CD4-positive, alpha-beta T cell (primary cell): ENCODE measurements around the gene CERS5. TPM values are rescaled to one million over a fixed set of nuclear protein-coding genes. Genes with fewer than 3 reads are reported as not detected.
A peak's percentile ranks its signal among the peaks of the same experiment; 100 is the strongest.

Experiments used
- ATAC-seq: fragments of 200-7000 bp; cut with Tn5 transposase; one replicate; pipeline ENCODE4 v1.10.0; 2022; ENCODE audit warnings: mild to moderate bottlenecking; ENCODE audit not compliant: poor library complexity
- CTCF ChIA-PET: fragments of 350-600 bp; sonication (Branson Sonifier 250); formaldehyde crosslinking; loops from one replicate; lab custom pipeline; 2021; ENCODE audit warnings: antibody characterized with exemption, inconsistent platforms; lab: Charles Lee
- POLR2A ChIA-PET: fragments of 350-600 bp; sonication (Branson Sonifier 250); formaldehyde crosslinking; loops from one replicate; lab custom pipeline; 2021; ENCODE audit warnings: antibody characterized with exemption, inconsistent platforms; lab: Charles Lee
- DNase-seq, 14 experiments: peaks; one replicate each; pipeline ENCODE4 v3.0.0-alpha.2; 2013 to 2020; ENCODE audit warnings: mixed read lengths in 2 of 14
- H3K27ac ChIP-seq, 2 donors: one replicate each; pipeline versions ENCODE4 v1.5.1 to v1.7.0; 2013; ENCODE audit warnings: low read length in 2 of 2, low read depth in 1 of 2, mild to moderate bottlenecking in 1 of 2
- H3K27me3 ChIP-seq, 2 experiments: 1 replicate in 1 of 2; 2 replicates in 1 of 2; pipeline versions ENCODE4 v1.6.1 to v1.7.0; 2013; ENCODE audit warnings: low read length in 2 of 2, control low read depth in 1 of 2, mild to moderate bottlenecking in 1 of 2, moderate library complexity in 1 of 2; ENCODE audit not compliant: insufficient read depth in 2 of 2, control insufficient read depth in 1 of 2
- H3K36me3 ChIP-seq: one replicate; pipeline ENCODE4 v1.6.1; 2013; ENCODE audit warnings: low read length, control low read depth; ENCODE audit not compliant: insufficient read depth
- H3K4me1 ChIP-seq: one replicate; pipeline ENCODE4 v1.6.1; 2013; ENCODE audit warnings: low read length, control low read depth; ENCODE audit not compliant: insufficient read depth
- H3K4me3 ChIP-seq: one replicate; pipeline ENCODE4 v1.5.1; 2013; ENCODE audit warnings: mild to moderate bottlenecking, low read length, moderate library complexity
- H3K9me3 ChIP-seq, 2 experiments: 1 replicate in 1 of 2; 2 replicates in 1 of 2; pipeline versions ENCODE4 v1.6.1 to v1.7.0; 2013; ENCODE audit warnings: low read length in 2 of 2, mild to moderate bottlenecking in 2 of 2, control low read depth in 1 of 2, moderate library complexity in 1 of 2; ENCODE audit not compliant: control insufficient read depth in 1 of 2, insufficient read depth in 1 of 2
- H3K27ac Mint-ChIP-seq: one replicate; pipeline ENCODE4 v1.8.0; 2020; ENCODE audit warnings: mixed read lengths
- H3K27me3 Mint-ChIP-seq: one replicate; pipeline ENCODE4 v1.8.0; 2021; ENCODE audit warnings: mixed read lengths
- H3K36me3 Mint-ChIP-seq: one replicate; pipeline ENCODE4 v1.8.0; 2021; ENCODE audit warnings: low read depth, mixed read lengths
- H3K4me1 Mint-ChIP-seq: one replicate; pipeline ENCODE4 v1.8.0; 2021; ENCODE audit warnings: low read depth, mixed read lengths
- H3K4me3 Mint-ChIP-seq: one replicate; pipeline ENCODE4 v1.8.0; 2020; ENCODE audit warnings: mild to moderate bottlenecking, mixed read lengths
- H3K9me3 Mint-ChIP-seq: one replicate; pipeline ENCODE4 v1.8.0; 2020; ENCODE audit warnings: mixed read lengths
- CTCF ChIP-seq: fragments of 200-600 bp; IDR thresholded peaks from one replicate; pipeline ENCODE4 v1.8.0; 2022; ENCODE audit warnings: antibody characterized with exemption, mild to moderate bottlenecking
- intact Hi-C, 2 experiments: fragments of 100-400 bp; cut with DNase I in 1 of 2; cut with micrococcal nuclease in 1 of 2; formaldehyde crosslinking; loops; one replicate each; pipeline versions ENCODE4 v1.15.1 to v1.9.0; 2023 to 2025; cut with DNase I, micrococcal nuclease
- total RNA-seq, 174 experiments: library from RNA in 2 of 174; stranded (reverse) in 2 of 174; gene quantifications; one replicate each; pipeline ENCODE4 v1.2.3 and lab custom pipeline; 2021 to 2026

CERS5 gene
- total RNA-seq, 2 experiments from 2014 or later, result 42.3 to 44.5 TPM

GRCh38 chr12:50213439-50213838, 46.3 kb upstream of the CERS5 start:
- peaks cover 45% of the 10 kb centered on the region for H3K4me1 ChIP-seq
- POLR2A ChIA-PET, result interaction anchor here (4.5 kb wide), 1 partner anchor 9 kb away, joined by 57 read pairs; no protein-coding TSS in a partner anchor

GRCh38 chr12:50212071-50212467, 44.9 kb upstream of the CERS5 start:
- ChIA-PET CTCF (interaction anchor here (1.6 kb wide), 1 partner anchor 9 kb away, joined by 6 read pairs; no protein-coding TSS in a partner anchor), POLR2A (interaction anchor here (0.6 to 4.5 kb wide), 7 partner anchors 11 to 223 kb away, joined by 3 to 57 read pairs (median 5); partner anchors contain the start of genes COX14 and LIMA1)
- peaks cover 34% of the 10 kb centered on the region for H3K4me1 ChIP-seq
- no peak overlapping the region for H3K4me3 ChIP-seq
- peaks cover 44% of the 10 kb centered on the region for H3K4me1 Mint-ChIP-seq
- peak overlapping the region; percentile 51 to 80 for H3K27ac ChIP-seq
- ATAC-seq, result peak; percentile 48
- TF ChIP-seq CTCF, result no peak
- peak overlapping the region; percentile 47 for H3K4me3 Mint-ChIP-seq
- peak in 2 of 14 experiments; percentile 23 to 59 for DNase-seq
- H3K27me3 ChIP-seq, result no peaks in the 10 kb centered on the region
- intact Hi-C loops, result loop anchor here in 1 of 2 experiments (10.0 kb wide), 1 partner anchor 423 kb away; no protein-coding TSS in a partner anchor
- no peaks in the 10 kb centered on the region for H3K36me3 Mint-ChIP-seq
- no peaks in the 10 kb centered on the region for H3K27me3 Mint-ChIP-seq
- peak overlapping the region; percentile 90 for H3K27ac Mint-ChIP-seq
- no peaks in the 10 kb centered on the region for H3K9me3 ChIP-seq
- no peaks in the 10 kb centered on the region for H3K9me3 Mint-ChIP-seq
- peaks cover 5% of the 10 kb centered on the region for H3K36me3 ChIP-seq

More at GRCh38 chr12:50213439-50213838, 46.3 kb upstream of the CERS5 start:
- Mint-ChIP-seq H3K36me3 (no peaks in the 10 kb centered on the region), H3K9me3 (no peaks in the 10 kb centered on the region), H3K27ac (peak overlapping the region; percentile 90), H3K4me1 (peaks cover 50% of the 10 kb centered on the region), H3K27me3 (no peaks in the 10 kb centered on the region), H3K4me3 (no peak overlapping the region)
- H3K27me3 ChIP-seq, result no peaks in the 10 kb centered on the region
- CTCF ChIA-PET, result no interaction called here
- intact Hi-C loops, result loop anchor here in 1 of 2 experiments (10.0 kb wide), 1 partner anchor 421 kb away; no protein-coding TSS in a partner anchor
- H3K36me3 ChIP-seq, result peaks cover 9% of the 10 kb centered on the region
- no peak overlapping the region for H3K4me3 ChIP-seq
- H3K9me3 ChIP-seq, result no peaks in the 10 kb centered on the region
- peak overlapping the region in 1 of 2 donors; percentile 57 for H3K27ac ChIP-seq
- ATAC-seq (no peak), DNase-seq (no peak)
- TF ChIP-seq CTCF, result no peak

GRCh38 chr12:50211392-50212070, 44.4 kb upstream of the CERS5 start:
- Histone ChIP-seq H3K4me1 (peaks cover 34% of the 10 kb centered on the region), H3K4me3 (no peak overlapping the region), H3K27me3 (no peaks in the 10 kb centered on the region), H3K9me3 (no peaks in the 10 kb centered on the region), H3K27ac (peak overlapping the region; percentile 51 to 80), H3K36me3 (peaks cover 8% of the 10 kb centered on the region)
- Mint-ChIP-seq H3K27ac (peak overlapping the region; percentile 90), H3K4me3 (peak overlapping the region; percentile 47), H3K9me3 (no peaks in the 10 kb centered on the region), H3K27me3 (no peaks in the 10 kb centered on the region), H3K36me3 (peaks cover 1% of the 10 kb centered on the region), H3K4me1 (peaks cover 42% of the 10 kb centered on the region)
- no peak for TF ChIP-seq CTCF
- ChIA-PET POLR2A (interaction anchor here (0.6 to 4.5 kb wide), 7 partner anchors 11 to 224 kb away, joined by 3 to 57 read pairs (median 5); partner anchors contain the start of genes COX14 and LIMA1), CTCF (interaction anchor here (0.9 to 1.6 kb wide), 2 partner anchors 10 to 79 kb away, joined by 3 to 6 read pairs; no protein-coding TSS in a partner anchor)
- ATAC-seq (peak; percentile 34), DNase-seq (peak in 3 of 14 experiments; percentile 14 to 49 (median 38))
- intact Hi-C loops, result loop anchor here in 1 of 2 experiments (10.0 kb wide), 1 partner anchor 423 kb away; no protein-coding TSS in a partner anchor
